Parathyroid adenoma (tissue), 2 donors: ENCODE measurements around the gene OR51E2.

Source experiments
- H2AFZ ChIP-seq: fragments of 300-600 bp; sonication (generic); one replicate; pipeline ENCODE4 v1.7.0; 2017; ENCODE audit warnings: antibody characterized with exemption, mild to moderate bottlenecking
- H3K27ac ChIP-seq: fragments of 300-600 bp; sonication (generic); one replicate; pipeline ENCODE4 v1.7.0; 2017
- H3K27me3 ChIP-seq: fragments of 300-600 bp; sonication (generic); one replicate; pipeline ENCODE4 v1.7.0; 2017; ENCODE audit warnings: low read length; ENCODE audit not compliant: control insufficient read depth, insufficient read depth
- H3K36me3 ChIP-seq: fragments of 300-600 bp; sonication (generic); one replicate; pipeline ENCODE4 v1.7.0; 2017; ENCODE audit warnings: low read length; ENCODE audit not compliant: control insufficient read depth, insufficient read depth
- H3K4me1 ChIP-seq: fragments of 300-600 bp; sonication (generic); one replicate; pipeline ENCODE4 v1.7.0; 2017; ENCODE audit warnings: control low read depth
- H3K4me2 ChIP-seq: fragments of 300-600 bp; sonication (generic); one replicate; pipeline ENCODE4 v1.7.0; 2017; ENCODE audit warnings: low read length
- H3K4me3 ChIP-seq: fragments of 300-600 bp; sonication (generic); one replicate; pipeline ENCODE4 v1.7.0; 2017; ENCODE audit warnings: low read depth, low read length
- H3K79me2 ChIP-seq: fragments of 300-600 bp; sonication (generic); one replicate; pipeline ENCODE4 v1.7.0; 2017; ENCODE audit warnings: control low read depth
- H3K9ac ChIP-seq: fragments of 300-600 bp; sonication (generic); one replicate; pipeline ENCODE4 v1.7.0; 2017; ENCODE audit warnings: mild to moderate bottlenecking
- H3K9me3 ChIP-seq: fragments of 300-600 bp; sonication (generic); one replicate; pipeline ENCODE4 v1.7.0; 2017; ENCODE audit warnings: low read length; ENCODE audit not compliant: control insufficient read depth
- CTCF ChIP-seq: fragments of 300-600 bp; sonication (generic); IDR thresholded peaks from one replicate; pipeline ENCODE4 v1.7.0; 2017; ENCODE audit warnings: antibody characterized with exemption, mild to moderate bottlenecking
- donor health status: primary hyperparathyroidism.

Gene OR51E2

GRCh38 chr11:4658629-4659445, 38.8 kb downstream of the OR51E2 start:
- H3K36me3 ChIP-seq: no peaks in the 10 kb centered on the region
- H3K27ac ChIP-seq: no peak overlapping the region
- H3K9me3 ChIP-seq: no peaks in the 10 kb centered on the region
- no peak for TF ChIP-seq CTCF
- no peak overlapping the region for H3K9ac ChIP-seq
- no peaks in the 10 kb centered on the region for H3K79me2 ChIP-seq
- peak overlapping the region; percentile 47 for H3K4me2 ChIP-seq
- H2AFZ ChIP-seq: no peak overlapping the region
- H3K27me3 ChIP-seq: no peaks in the 10 kb centered on the region
- H3K4me3 ChIP-seq: peak overlapping the region; percentile 11
- H3K4me1 ChIP-seq: no peaks in the 10 kb centered on the region

GRCh38 chr11:4654635-4655369, 42.9 kb downstream of the OR51E2 start:
- no peak overlapping the region for H2AFZ ChIP-seq
- no peaks in the 10 kb centered on the region for H3K27me3 ChIP-seq
- no peak overlapping the region for H3K9ac ChIP-seq
- H3K4me3 ChIP-seq: no peak overlapping the region
- TF ChIP-seq CTCF: no peak
- no peak overlapping the region for H3K27ac ChIP-seq
- no peaks in the 10 kb centered on the region for H3K9me3 ChIP-seq
- H3K4me2 ChIP-seq: no peak overlapping the region
- H3K79me2 ChIP-seq: no peaks in the 10 kb centered on the region
- no peaks in the 10 kb centered on the region for H3K4me1 ChIP-seq
- no peaks in the 10 kb centered on the region for H3K36me3 ChIP-seq

- no peaks in the 10 kb centered on the region for H3K79me2 ChIP-seq
- H2AFZ ChIP-seq: no peak overlapping the region
- H3K36me3 ChIP-seq: no peaks in the 10 kb centered on the region
- H3K9me3 ChIP-seq: no peaks in the 10 kb centered on the region
- no peaks in the 10 kb centered on the region for H3K4me1 ChIP-seq
- no peak for TF ChIP-seq CTCF
- no peak overlapping the region for H3K27ac ChIP-seq
- H3K4me3 ChIP-seq: no peak overlapping the region
- H3K9ac ChIP-seq: no peak overlapping the region
- H3K4me2 ChIP-seq: no peak overlapping the region
- no peaks in the 10 kb centered on the region for H3K27me3 ChIP-seq
These were observed 49.9 kb downstream of the OR51E2 start for GRCh38 chr11:4647766-4648165.

- no peaks in the 10 kb centered on the region for H3K4me1 ChIP-seq
- H3K9ac ChIP-seq: no peak overlapping the region
- no peak overlapping the region for H3K4me3 ChIP-seq
- H3K27ac ChIP-seq: no peak overlapping the region
- no peaks in the 10 kb centered on the region for H3K27me3 ChIP-seq
- H3K4me2 ChIP-seq: no peak overlapping the region
- no peaks in the 10 kb centered on the region for H3K9me3 ChIP-seq
- H2AFZ ChIP-seq: no peak overlapping the region
- no peaks in the 10 kb centered on the region for H3K36me3 ChIP-seq
- no peak for TF ChIP-seq CTCF
- H3K79me2 ChIP-seq: no peaks in the 10 kb centered on the region
These were observed 51.7 kb downstream of the OR51E2 start for GRCh38 chr11:4645974-4646373.
